ENCODE measurements around the gene NCKAP5.

NCKAP5 gene

GRCh38 chr2:133503323-133503722 is 64.9 kb downstream of the NCKAP5 start:
- Histone ChIP-seq H3K36me3 (ENCODE audit: insufficient read depth, low read length) (no peaks in the 10 kb centered on the region), H3K79me2 (ENCODE audit: insufficient read depth, low read length) (no peaks in the 10 kb centered on the region), H3K9me2 (ENCODE audit: low read depth, low read length) (no peaks in the 10 kb centered on the region), H3K4me3 (ENCODE audit: low read depth, low read length, poor library complexity, severe bottlenecking) (no peak overlapping the region), H3K4me1 (ENCODE audit: insufficient read depth, low read length, severe bottlenecking) (peaks cover 11% of the 10 kb centered on the region), H4K20me1 (ENCODE audit: insufficient read depth, low read length) (no peaks in the 10 kb centered on the region), H3K27ac (ENCODE audit: low read depth, low read length, poor library complexity, severe bottlenecking) (no peak overlapping the region), H2AFZ (ENCODE audit: low read length) (no peak overlapping the region), H3K9me3 (ENCODE audit: low read length) (no peaks in the 10 kb centered on the region), H3K4me2 (ENCODE audit: low read length) (no peak overlapping the region), H3K27me3 (ENCODE audit: insufficient read depth, low read length) (no peaks in the 10 kb centered on the region), H3K9ac (ENCODE audit: low read length) (no peak overlapping the region), H3F3A (ENCODE audit: insufficient read depth, low read length) (no peaks in the 10 kb centered on the region)
- TF ChIP-seq, protein P1, sequence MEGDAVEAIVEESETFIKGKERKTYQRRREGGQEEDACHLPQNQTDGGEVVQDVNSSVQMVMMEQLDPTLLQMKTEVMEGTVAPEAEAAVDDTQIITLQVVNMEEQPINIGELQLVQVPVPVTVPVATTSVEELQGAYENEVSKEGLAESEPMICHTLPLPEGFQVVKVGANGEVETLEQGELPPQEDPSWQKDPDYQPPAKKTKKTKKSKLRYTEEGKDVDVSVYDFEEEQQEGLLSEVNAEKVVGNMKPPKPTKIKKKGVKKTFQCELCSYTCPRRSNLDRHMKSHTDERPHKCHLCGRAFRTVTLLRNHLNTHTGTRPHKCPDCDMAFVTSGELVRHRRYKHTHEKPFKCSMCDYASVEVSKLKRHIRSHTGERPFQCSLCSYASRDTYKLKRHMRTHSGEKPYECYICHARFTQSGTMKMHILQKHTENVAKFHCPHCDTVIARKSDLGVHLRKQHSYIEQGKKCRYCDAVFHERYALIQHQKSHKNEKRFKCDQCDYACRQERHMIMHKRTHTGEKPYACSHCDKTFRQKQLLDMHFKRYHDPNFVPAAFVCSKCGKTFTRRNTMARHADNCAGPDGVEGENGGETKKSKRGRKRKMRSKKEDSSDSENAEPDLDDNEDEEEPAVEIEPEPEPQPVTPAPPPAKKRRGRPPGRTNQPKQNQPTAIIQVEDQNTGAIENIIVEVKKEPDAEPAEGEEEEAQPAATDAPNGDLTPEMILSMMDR (IDR thresholded peaks at IDR 0.05; ENCODE audit: low read length): no peak
- TF ChIP-seq EZH2 (IDR thresholded peaks at IDR 0.05; ENCODE audit: borderline replicate concordance, low read length): no peak

DNA sequence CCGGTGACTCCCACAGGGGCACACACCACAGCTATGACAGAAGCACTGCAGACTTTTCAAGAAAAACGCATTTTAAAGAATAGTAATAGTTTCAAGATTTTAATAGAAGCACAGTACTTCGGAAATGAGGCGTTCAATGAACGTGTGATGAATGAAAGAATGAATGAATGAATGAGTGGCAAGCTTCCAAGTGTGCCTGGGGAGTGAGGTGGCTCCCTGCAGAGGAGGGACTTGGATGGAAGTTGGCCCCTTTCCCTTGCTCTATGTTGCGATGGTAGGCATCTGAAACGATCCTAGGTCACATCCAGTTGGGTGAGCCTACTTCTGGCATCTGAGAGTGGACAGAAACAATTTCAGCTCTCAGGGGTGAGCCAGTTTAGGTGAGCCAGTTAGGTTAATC is 65.6 kb downstream of the NCKAP5 start:
- H3K4me3 ChIP-seq (ENCODE audit: low read depth, low read length, poor library complexity, severe bottlenecking): no peak overlapping the region

DNA sequence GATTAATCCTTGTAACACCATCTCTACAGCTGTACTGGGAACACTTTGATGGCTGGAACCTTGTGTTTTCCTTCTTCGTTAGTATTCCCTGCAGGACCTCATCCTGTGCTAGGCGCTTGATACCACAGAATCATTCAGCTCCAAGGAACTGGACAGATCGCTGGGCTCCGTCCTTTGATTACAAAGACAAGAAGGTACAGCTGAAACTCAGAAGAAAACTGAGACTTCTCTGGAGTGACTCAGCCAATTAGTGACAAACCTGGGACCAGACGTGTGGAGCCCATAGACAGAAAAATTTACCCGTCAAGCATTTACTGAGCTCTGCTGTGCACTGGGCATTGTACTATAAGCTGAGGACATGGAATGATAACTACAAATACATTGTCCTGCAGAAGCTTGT is 67.3 kb downstream of the NCKAP5 start:
- Histone ChIP-seq H3K27me3 (ENCODE audit: insufficient read depth, low read length) (no peaks in the 10 kb centered on the region), H3K9ac (ENCODE audit: low read length) (no peak overlapping the region)
- TF ChIP-seq EZH2 (IDR thresholded peaks at IDR 0.05; ENCODE audit: borderline replicate concordance, low read length): no peak
- TF ChIP-seq, protein P1 (IDR thresholded peaks at IDR 0.05; ENCODE audit: low read length): no peak

More for the DNA sequence above, 65.6 kb downstream of the NCKAP5 start:
- Histone ChIP-seq H3K9me2 (ENCODE audit: low read depth, low read length) (no peaks in the 10 kb centered on the region), H4K20me1 (ENCODE audit: insufficient read depth, low read length) (no peaks in the 10 kb centered on the region), H2AFZ (ENCODE audit: low read length) (no peak overlapping the region), H3K9ac (ENCODE audit: low read length) (no peak overlapping the region), H3F3A (ENCODE audit: insufficient read depth, low read length) (no peaks in the 10 kb centered on the region), H3K27ac (ENCODE audit: low read depth, low read length, poor library complexity, severe bottlenecking) (no peak overlapping the region), H3K27me3 (ENCODE audit: insufficient read depth, low read length) (no peaks in the 10 kb centered on the region), H3K4me1 (ENCODE audit: insufficient read depth, low read length, severe bottlenecking) (peaks cover 11% of the 10 kb centered on the region), H3K9me3 (ENCODE audit: low read length) (no peaks in the 10 kb centered on the region), H3K36me3 (ENCODE audit: insufficient read depth, low read length) (no peaks in the 10 kb centered on the region), H3K79me2 (ENCODE audit: insufficient read depth, low read length) (no peaks in the 10 kb centered on the region), H3K4me2 (ENCODE audit: low read length) (no peak overlapping the region)
- TF ChIP-seq, protein P1 (IDR thresholded peaks at IDR 0.05; ENCODE audit: low read length): no peak
- TF ChIP-seq EZH2 (IDR thresholded peaks at IDR 0.05; ENCODE audit: borderline replicate concordance, low read length): no peak

More for the DNA sequence above, 67.3 kb downstream of the NCKAP5 start:
- H3K4me2 ChIP-seq (ENCODE audit: low read length): no peak overlapping the region
- H3K36me3 ChIP-seq (ENCODE audit: insufficient read depth, low read length): no peaks in the 10 kb centered on the region
- peaks cover 19% of the 10 kb centered on the region for H3K4me1 ChIP-seq (ENCODE audit: insufficient read depth, low read length, severe bottlenecking)
- H3K79me2 ChIP-seq (ENCODE audit: insufficient read depth, low read length): no peaks in the 10 kb centered on the region
- no peaks in the 10 kb centered on the region for H4K20me1 ChIP-seq (ENCODE audit: insufficient read depth, low read length)
- H3K9me2 ChIP-seq (ENCODE audit: low read depth, low read length): no peaks in the 10 kb centered on the region
- H3K9me3 ChIP-seq (ENCODE audit: low read length): no peaks in the 10 kb centered on the region
- H3F3A ChIP-seq (ENCODE audit: insufficient read depth, low read length): no peaks in the 10 kb centered on the region
- H3K4me3 ChIP-seq (ENCODE audit: low read depth, low read length, poor library complexity, severe bottlenecking): no peak overlapping the region
- no peak overlapping the region for H3K27ac ChIP-seq (ENCODE audit: low read depth, low read length, poor library complexity, severe bottlenecking)
- no peak overlapping the region for H2AFZ ChIP-seq (ENCODE audit: low read length)
